ENCODE results near the gene VEGFD. TPM values are rescaled to one million over a fixed set of nuclear protein-coding genes. Genes with fewer than 3 reads are reported as not detected.

Gene VEGFD, protein sequence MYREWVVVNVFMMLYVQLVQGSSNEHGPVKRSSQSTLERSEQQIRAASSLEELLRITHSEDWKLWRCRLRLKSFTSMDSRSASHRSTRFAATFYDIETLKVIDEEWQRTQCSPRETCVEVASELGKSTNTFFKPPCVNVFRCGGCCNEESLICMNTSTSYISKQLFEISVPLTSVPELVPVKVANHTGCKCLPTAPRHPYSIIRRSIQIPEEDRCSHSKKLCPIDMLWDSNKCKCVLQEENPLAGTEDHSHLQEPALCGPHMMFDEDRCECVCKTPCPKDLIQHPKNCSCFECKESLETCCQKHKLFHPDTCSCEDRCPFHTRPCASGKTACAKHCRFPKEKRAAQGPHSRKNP
- total RNA-seq, result not detected

DNA sequence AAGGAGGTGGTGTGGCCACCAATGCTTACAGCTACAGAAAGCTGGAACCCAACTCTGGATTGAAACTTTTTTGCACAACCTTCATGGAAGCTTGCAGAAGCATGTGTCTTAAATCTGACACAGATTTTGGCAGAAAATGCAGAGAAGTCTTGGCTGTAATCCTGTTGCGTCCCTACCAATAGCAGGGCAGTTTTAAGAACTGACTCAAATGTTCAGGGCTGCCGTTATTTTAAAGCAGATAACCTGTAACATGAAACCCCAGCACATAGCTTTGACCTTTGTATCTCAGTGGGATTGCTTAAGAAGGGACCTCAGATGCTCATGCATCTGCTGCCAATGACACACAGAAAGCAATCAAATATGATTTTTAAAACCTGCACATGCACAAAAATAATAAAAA is at the start of gene VEGFD:
TSS of gene VEGFD (minus strand) at position 110 of the 400 bp plus-strand sequence. CDS start 467 bp downstream, outside the sequence.
- intact Hi-C loops (cut with micrococcal nuclease), result no loop called here
- no peak within 1 kb of the TSS for H3K4me3 Mint-ChIP-seq

DNA sequence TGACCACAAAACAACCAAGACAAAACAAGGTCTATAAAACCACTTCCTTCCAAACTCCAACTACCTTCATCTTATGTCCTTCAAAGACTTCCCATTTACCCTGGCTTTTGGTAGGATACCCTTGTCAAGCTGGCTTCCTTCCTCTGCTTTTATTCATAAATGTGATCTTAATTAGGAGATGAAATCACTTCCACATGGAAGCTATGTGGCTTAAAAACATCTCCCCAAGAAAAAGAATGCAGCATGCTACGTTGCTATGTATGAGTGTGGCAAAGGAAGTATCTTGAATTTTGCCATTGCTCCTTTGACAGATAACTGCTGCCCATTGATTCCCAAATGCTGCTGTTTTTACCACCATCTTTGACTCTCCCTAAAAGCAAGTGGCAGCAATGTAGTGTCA is 46.4 kb upstream of the VEGFD start:
- ChIA-PET POLR2A (no interaction called here), CTCF (no interaction called here)
- H3K27me3 Mint-ChIP-seq, result peaks cover 4% of the 10 kb centered on the region
- H3K36me3 Mint-ChIP-seq (ENCODE audit: low read depth), result no peaks in the 10 kb centered on the region
- intact Hi-C loops (cut with micrococcal nuclease), result no loop called here
- H3K9me3 Mint-ChIP-seq, result no peaks in the 10 kb centered on the region
- no peak overlapping the region for H3K4me3 Mint-ChIP-seq
- H3K27ac Mint-ChIP-seq, result no peak overlapping the region
- ATAC-seq (no peak), DNase-seq (no peak)
- no peak for TF ChIP-seq CTCF (IDR thresholded peaks at IDR 0.05)
- H3K4me1 Mint-ChIP-seq (ENCODE audit: low read depth), result no peaks in the 10 kb centered on the region

More for the DNA sequence above, at the start of gene VEGFD:
- Mint-ChIP-seq H3K27me3 (peaks cover 3% of the 10 kb centered on the region), H3K36me3 (ENCODE audit: low read depth) (no peaks in the 10 kb centered on the region), H3K9me3 (no peaks in the 10 kb centered on the region), H3K4me1 (ENCODE audit: low read depth) (no peaks in the 10 kb centered on the region), H3K27ac (no peak within 1 kb of the TSS)
- DNase-seq (no peak), ATAC-seq (no peak)
- no peak for TF ChIP-seq CTCF (IDR thresholded peaks at IDR 0.05)
- ChIA-PET POLR2A (no interaction called here), CTCF (no interaction called here)

- no peak for ATAC-seq
- no peak for DNase-seq
- intact Hi-C loops (cut with micrococcal nuclease), result no loop called here
- Mint-ChIP-seq H3K9me3 (no peaks in the 10 kb centered on the region), H3K27ac (no peak overlapping the region), H3K4me1 (ENCODE audit: low read depth) (no peaks in the 10 kb centered on the region), H3K36me3 (ENCODE audit: low read depth) (no peaks in the 10 kb centered on the region), H3K27me3 (peaks cover 4% of the 10 kb centered on the region), H3K4me3 (no peak overlapping the region)
- TF ChIP-seq CTCF (IDR thresholded peaks at IDR 0.05), result no peak
- CTCF ChIA-PET, result no interaction called here
- POLR2A ChIA-PET, result no interaction called here
Observed at GRCh38 chrX:15430076-15430475, 45.9 kb upstream of the VEGFD start.

DNA sequence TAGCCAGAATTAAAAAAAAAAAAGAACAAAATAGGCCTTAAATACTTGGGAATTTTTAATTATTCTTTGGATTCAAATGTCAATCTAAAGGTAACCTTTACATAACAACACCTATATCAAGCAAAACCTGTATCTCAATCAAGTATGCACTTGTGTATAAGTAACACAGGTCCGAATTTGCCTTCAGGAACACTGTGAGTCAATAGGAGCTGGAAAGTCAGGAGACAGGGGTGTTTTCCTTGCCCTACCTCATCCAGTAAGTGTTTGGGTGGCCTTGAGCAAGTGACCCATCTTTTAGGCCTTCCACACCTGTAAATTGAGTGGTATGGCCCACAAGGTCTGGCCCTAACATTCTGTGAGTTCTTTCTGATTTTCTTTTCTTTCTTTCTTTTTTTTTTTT is 40.8 kb upstream of the VEGFD start:
- H3K4me3 Mint-ChIP-seq, result no peak overlapping the region
- CTCF ChIA-PET, result interaction anchor here (1.0 kb wide), 1 partner anchor 43 kb away, joined by 3 read pairs; no protein-coding TSS in a partner anchor
- DNase-seq (no peak), ATAC-seq (no peak)
- TF ChIP-seq CTCF (IDR thresholded peaks at IDR 0.05), result no peak
- H3K27ac Mint-ChIP-seq, result no peak overlapping the region
- POLR2A ChIA-PET, result no interaction called here
- intact Hi-C loops (cut with micrococcal nuclease), result no loop called here
- H3K36me3 Mint-ChIP-seq (ENCODE audit: low read depth), result no peaks in the 10 kb centered on the region
- H3K9me3 Mint-ChIP-seq, result no peaks in the 10 kb centered on the region
- H3K27me3 Mint-ChIP-seq, result peaks cover 1% of the 10 kb centered on the region
- no peaks in the 10 kb centered on the region for H3K4me1 Mint-ChIP-seq (ENCODE audit: low read depth)

GRCh38 chrX:15418707-15419181 is 34.5 kb upstream of the VEGFD start:
- peaks cover 3% of the 10 kb centered on the region for H3K9me3 Mint-ChIP-seq
- TF ChIP-seq CTCF (IDR thresholded peaks at IDR 0.05), result no peak
- H3K4me1 Mint-ChIP-seq (ENCODE audit: low read depth), result no peaks in the 10 kb centered on the region
- H3K36me3 Mint-ChIP-seq (ENCODE audit: low read depth), result no peaks in the 10 kb centered on the region
- no peak for DNase-seq
- CTCF ChIA-PET, result no interaction called here
- POLR2A ChIA-PET, result no interaction called here
- H3K27ac Mint-ChIP-seq, result no peak overlapping the region
- ATAC-seq, result no peak
- no peaks in the 10 kb centered on the region for H3K27me3 Mint-ChIP-seq
- intact Hi-C loops (cut with micrococcal nuclease), result no loop called here
- no peak overlapping the region for H3K4me3 Mint-ChIP-seq
